RWPE2 (cell line): ENCODE measurements around the gene KATNB1.

Experiments used
- ATAC-seq: fragments of 200-7000 bp; cut with Tn5 transposase; 3 replicates; pipeline ENCODE4 v1.9.1; 2021; ENCODE audit warnings: low read depth
- DNase-seq: peaks from one replicate; pipeline ENCODE4 v3.0.0-alpha.2; 2020; ENCODE audit warnings: low spot score
- H3K27ac ChIP-seq: fragments of 450-650 bp; 2 replicates; pipeline ENCODE4 v1.5.1; 2017; ENCODE audit warnings: mild to moderate bottlenecking; ENCODE audit not compliant: poor library complexity, severe bottlenecking
- H3K27me3 ChIP-seq: fragments of 250-450 bp; sonication (Bioruptor Pico); 2 replicates; pipeline ENCODE4 v1.5.1; 2021; ENCODE audit warnings: mild to moderate bottlenecking, moderate library complexity; ENCODE audit not compliant: insufficient read depth, poor library complexity, severe bottlenecking
- H3K36me3 ChIP-seq: fragments of 250-450 bp; sonication (Bioruptor Pico); 2 replicates; pipeline ENCODE4 v1.5.1; 2020; ENCODE audit warnings: low read depth, mild to moderate bottlenecking, moderate library complexity
- H3K4me1 ChIP-seq: fragments of 250-450 bp; sonication (Bioruptor Pico); 2 replicates; pipeline ENCODE4 v1.5.1; 2021; ENCODE audit warnings: mild to moderate bottlenecking, moderate library complexity; ENCODE audit not compliant: insufficient read depth, poor library complexity, severe bottlenecking
- H3K4me3 ChIP-seq: fragments of 250-450 bp; sonication (Bioruptor Pico); 2 replicates; pipeline ENCODE4 v1.5.1; 2021; ENCODE audit warnings: mild to moderate bottlenecking, moderate library complexity; ENCODE audit not compliant: severe bottlenecking
- H3K9me3 ChIP-seq: fragments of 250-450 bp; sonication (Bioruptor Pico); 2 replicates; pipeline ENCODE4 v1.5.1; 2021; ENCODE audit warnings: mild to moderate bottlenecking, moderate library complexity; ENCODE audit not compliant: severe bottlenecking
- TF ChIP-seq, protein P1 (sequence below): fragments of 450-650 bp; IDR thresholded peaks from one replicate; pipeline ENCODE4 v1.5.1; 2017; ENCODE audit warnings: mild to moderate bottlenecking, moderate library complexity; ENCODE audit not compliant: poor library complexity, severe bottlenecking

KATNB1 gene

GRCh38 chr16:57783116-57783515, 47.5 kb downstream of the KATNB1 start:
- H3K9me3 ChIP-seq, result no peaks in the 10 kb centered on the region
- H3K27me3 ChIP-seq, result no peaks in the 10 kb centered on the region
- peaks cover 83% of the 10 kb centered on the region for H3K36me3 ChIP-seq
- no peak overlapping the region for H3K27ac ChIP-seq
- TF ChIP-seq, protein P1, sequence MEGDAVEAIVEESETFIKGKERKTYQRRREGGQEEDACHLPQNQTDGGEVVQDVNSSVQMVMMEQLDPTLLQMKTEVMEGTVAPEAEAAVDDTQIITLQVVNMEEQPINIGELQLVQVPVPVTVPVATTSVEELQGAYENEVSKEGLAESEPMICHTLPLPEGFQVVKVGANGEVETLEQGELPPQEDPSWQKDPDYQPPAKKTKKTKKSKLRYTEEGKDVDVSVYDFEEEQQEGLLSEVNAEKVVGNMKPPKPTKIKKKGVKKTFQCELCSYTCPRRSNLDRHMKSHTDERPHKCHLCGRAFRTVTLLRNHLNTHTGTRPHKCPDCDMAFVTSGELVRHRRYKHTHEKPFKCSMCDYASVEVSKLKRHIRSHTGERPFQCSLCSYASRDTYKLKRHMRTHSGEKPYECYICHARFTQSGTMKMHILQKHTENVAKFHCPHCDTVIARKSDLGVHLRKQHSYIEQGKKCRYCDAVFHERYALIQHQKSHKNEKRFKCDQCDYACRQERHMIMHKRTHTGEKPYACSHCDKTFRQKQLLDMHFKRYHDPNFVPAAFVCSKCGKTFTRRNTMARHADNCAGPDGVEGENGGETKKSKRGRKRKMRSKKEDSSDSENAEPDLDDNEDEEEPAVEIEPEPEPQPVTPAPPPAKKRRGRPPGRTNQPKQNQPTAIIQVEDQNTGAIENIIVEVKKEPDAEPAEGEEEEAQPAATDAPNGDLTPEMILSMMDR, result no peak
- no peak for DNase-seq
- ATAC-seq, result no peak
- H3K4me1 ChIP-seq, result no peaks in the 10 kb centered on the region
- H3K4me3 ChIP-seq, result no peak overlapping the region

GRCh38 chr16:57783883-57784282, 48.3 kb downstream of the KATNB1 start:
- Histone ChIP-seq H3K9me3 (no peaks in the 10 kb centered on the region), H3K27ac (no peak overlapping the region), H3K4me3 (no peak overlapping the region), H3K4me1 (no peaks in the 10 kb centered on the region), H3K27me3 (no peaks in the 10 kb centered on the region), H3K36me3 (peaks cover 81% of the 10 kb centered on the region)
- DNase-seq, result no peak
- no peak for ATAC-seq
- TF ChIP-seq, protein P1, result no peak

DNA sequence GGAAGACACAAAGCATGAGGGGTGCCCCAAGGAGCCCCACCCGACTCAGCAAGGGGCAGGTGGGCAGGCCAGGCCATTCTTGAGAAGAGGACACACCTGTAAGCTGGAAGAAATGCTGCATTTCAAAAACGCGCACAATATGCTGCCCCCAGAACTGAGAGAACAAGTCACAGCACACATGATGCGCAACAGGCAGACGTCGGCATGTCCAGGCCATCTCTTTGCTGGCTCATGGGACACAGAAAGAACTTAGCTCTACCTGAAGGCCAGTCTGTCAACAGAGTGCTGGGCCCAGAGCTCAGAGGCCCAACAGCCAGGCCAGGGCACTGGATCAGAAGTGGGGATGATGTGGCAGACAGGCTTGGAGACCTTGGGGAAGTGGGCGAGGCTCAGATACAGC, 48.8 kb downstream of the KATNB1 start:
- ATAC-seq (no peak), DNase-seq (no peak)
- Histone ChIP-seq H3K4me1 (no peaks in the 10 kb centered on the region), H3K36me3 (peaks cover 81% of the 10 kb centered on the region), H3K27ac (no peak overlapping the region), H3K9me3 (no peaks in the 10 kb centered on the region), H3K4me3 (no peak overlapping the region), H3K27me3 (no peaks in the 10 kb centered on the region)
- TF ChIP-seq, protein P1, result no peak

DNA sequence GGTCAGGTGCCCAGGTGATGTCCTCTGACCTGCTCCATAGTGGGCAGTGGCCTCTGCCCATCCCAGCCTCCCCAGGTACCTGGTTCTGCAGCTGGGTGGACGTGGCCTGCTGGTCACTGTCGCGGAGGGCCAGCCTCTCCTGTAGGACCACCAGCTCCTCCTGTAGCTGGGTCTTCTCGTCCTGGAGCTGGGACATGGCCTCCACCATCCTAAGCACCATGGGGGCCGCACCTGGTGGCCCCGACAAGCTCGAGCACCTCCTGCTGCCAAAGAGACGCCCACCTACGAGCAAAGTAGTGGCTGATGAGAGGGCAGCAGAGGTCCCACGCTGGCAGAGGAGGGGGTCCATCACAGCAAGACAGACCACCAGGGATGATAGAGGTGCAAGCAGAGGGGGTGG, 49.8 kb downstream of the KATNB1 start:
- Histone ChIP-seq H3K27ac (no peak overlapping the region), H3K9me3 (no peaks in the 10 kb centered on the region), H3K36me3 (peaks cover 83% of the 10 kb centered on the region), H3K4me3 (no peak overlapping the region), H3K4me1 (no peaks in the 10 kb centered on the region), H3K27me3 (no peaks in the 10 kb centered on the region)
- ATAC-seq (no peak), DNase-seq (no peak)
- TF ChIP-seq, protein P1, result no peak

GRCh38 chr16:57785924-57786323, 50.4 kb downstream of the KATNB1 start:
- no peaks in the 10 kb centered on the region for H3K9me3 ChIP-seq
- DNase-seq (no peak), ATAC-seq (no peak)
- H3K27ac ChIP-seq, result no peak overlapping the region
- TF ChIP-seq, protein P1, result no peak
- no peaks in the 10 kb centered on the region for H3K27me3 ChIP-seq
- no peaks in the 10 kb centered on the region for H3K4me1 ChIP-seq
- H3K4me3 ChIP-seq, result no peak overlapping the region
- peaks cover 88% of the 10 kb centered on the region for H3K36me3 ChIP-seq
